Middle frontal gyrus (tissue), 1 donor: Measurements from ENCODE around the gene RNF187.

Experiments
- DNase-seq: peaks from one replicate; pipeline ENCODE4 v3.0.0-alpha.2; 2015; ENCODE audit warnings: low spot score; ENCODE audit errors: extremely low spot score

RNF187 gene

DNA sequence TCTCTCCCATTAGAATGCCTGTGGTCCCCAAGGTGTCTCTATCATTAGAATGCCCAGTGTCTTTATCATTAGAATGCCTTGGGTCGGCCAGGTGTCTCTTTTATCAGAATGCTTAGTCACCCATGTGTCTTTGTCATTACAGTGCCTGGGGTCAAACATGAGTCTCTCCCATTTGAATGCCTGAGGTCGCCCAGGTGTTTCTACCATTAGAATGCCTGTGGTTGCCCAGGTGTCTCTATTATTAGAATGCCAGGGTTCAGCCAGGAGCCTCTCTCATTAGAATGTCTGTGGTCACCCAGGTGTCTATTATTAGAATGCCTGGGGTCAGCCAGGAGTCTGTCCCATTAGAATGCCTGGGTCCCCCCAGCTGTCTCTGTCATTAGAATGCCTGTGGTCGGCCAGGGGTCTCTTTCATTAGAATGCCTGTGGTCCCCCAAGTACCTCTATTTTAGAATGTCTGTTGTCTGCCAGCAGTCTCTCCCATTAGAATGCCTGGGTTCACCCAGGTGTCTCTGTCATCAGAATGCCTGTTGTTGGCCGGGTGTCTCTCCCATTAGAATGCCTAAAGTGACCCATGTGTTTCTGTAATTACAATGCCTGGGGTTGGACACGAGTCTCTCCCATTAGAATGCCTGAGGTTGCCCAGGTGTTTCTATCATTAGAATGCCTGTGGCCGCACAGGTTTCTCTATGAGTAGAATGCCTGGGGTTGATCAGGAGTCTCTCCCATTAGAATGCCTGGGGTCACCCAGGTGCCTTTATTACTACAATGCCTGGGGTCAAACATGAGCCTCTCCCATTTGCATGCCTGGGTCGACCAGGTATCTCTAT lies 57.1 kb downstream of the RNF187 start:
- no peak for DNase-seq

DNA sequence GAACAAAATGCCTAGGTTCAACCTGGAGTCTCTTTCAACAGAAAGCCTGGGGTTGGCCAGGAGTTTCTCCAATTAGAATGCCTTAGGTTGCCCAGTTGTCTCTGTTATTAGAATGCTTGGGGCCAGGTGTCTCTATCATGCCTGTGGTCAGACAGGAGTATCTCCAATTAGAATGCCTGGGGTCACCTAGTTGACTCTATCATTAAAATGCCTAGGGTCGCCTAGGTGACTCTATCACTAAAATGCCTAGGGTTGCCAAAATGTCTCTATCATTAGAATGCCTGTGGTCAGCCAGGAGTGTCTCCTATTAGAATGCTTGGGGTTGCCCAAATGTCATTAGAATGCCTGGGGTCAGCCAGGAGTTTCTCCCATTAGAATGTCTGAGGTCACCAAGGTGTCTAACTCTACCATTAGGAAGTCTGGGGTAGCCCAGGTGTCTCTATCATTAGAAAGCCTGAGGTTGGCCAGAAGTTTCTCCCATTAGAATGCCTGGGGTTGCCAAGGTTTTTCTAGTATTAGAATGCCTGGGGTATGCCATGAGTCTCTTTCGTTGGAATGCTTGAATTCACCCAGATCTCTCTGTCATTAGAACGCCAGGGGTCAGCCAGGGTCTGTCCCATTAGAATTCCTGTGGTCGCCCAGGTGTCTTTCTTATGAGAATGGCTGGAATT lies 57.9 kb downstream of the RNF187 start:
- no peak for DNase-seq
